Astrocyte of the spinal cord (primary cell): Measurements from ENCODE around the gene GPLD1.
"Not testable (repeated sequence)": the region's sequence is repeated elsewhere in the genome, so short reads cannot be mapped to it uniquely, and the experiment has no call there.

ENCODE experiments used
- DNase-seq: peaks from one replicate; pipeline ENCODE4 v3.0.0; 2011; ENCODE audit warnings: low read depth, low spot score
- H3K4me3 ChIP-seq: 2 replicates; pipeline ENCODE4 v1.5.1; 2011; ENCODE audit warnings: low read depth, mild to moderate bottlenecking, low read length, moderate library complexity
- CTCF ChIP-seq: IDR thresholded peaks from 2 replicates; pipeline ENCODE4 v1.5.1; 2012; ENCODE audit warnings: low read depth, mild to moderate bottlenecking, low read length, inconsistent platforms
- in situ Hi-C: cut with HindIII; loops from 2 replicates; pipeline ENCODE4 v1.10.0; 2017; ENCODE audit warnings: low sequenced_read_pairs

The GPLD1 gene

DNA sequence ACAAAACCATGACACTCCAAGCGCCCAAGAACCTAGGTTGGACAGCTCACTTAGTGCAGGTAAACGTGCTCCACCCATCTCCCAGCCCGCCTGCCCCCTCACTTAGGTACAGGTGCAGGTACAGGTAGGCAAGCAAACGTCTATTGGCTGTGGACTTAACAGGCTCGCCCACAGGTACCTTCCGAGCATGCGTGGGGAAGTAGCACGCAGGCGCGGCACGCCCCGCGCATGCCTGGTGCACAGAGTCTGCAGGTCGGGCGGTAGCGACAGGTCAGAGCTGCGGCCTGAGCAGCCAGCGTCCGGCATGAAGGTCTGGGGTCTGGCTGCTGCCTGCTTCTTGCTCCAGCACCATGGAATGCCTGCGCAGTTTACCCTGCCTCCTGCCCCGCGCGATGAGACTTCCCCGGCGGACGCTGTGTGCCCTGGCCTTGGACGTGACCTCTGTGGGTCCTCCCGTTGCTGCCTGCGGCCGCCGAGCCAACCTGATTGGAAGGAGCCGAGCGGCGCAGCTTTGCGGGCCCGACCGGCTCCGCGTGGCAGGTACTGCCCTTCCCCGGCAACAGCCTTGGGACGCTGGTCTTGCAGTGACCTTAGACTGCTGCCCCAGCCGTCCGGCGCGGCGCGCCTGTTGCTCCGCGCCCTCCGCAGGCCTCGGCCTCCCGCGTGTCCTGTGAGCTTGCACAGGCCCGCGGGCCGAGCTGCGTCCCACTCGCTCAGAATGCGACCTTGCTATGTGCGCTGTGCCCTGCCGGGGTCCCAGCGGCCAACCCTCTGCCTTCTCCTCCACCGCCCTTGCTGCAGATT, 86.5 kb downstream of the GPLD1 start, which contains the start of gene MRS2:
TSS of gene MRS2 (plus strand) at position 240 of the 804 bp plus-strand sequence. CDS start at position 351, 111 bp downstream.
- peak; percentile 78 for DNase-seq
- peak within 1 kb of the TSS; percentile 93 for H3K4me3 ChIP-seq
- in situ Hi-C loops = no loop called here
- TF ChIP-seq CTCF = no peak

DNA sequence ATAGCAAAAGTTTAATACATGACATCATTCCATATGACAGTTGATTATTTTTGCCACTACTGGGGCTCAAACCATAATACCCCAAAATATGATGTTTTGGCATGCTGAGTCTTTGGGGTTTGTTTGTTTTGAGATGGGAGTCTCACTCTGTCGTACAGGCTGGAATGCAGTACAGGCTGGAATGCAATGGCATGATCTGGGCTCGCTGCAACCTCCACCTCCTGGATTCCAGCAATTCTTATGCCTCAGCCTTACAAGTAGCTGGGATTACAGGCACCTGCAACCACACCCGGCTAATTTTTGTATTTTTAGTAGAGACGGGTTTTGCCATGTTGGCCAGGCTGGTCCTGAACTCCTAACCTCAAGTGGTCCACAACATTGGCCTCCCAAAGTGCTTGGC, 87.9 kb downstream of the GPLD1 start:
- DNase-seq = no peak
- H3K4me3 ChIP-seq = no peak overlapping the region
- TF ChIP-seq CTCF = no peak
- in situ Hi-C loops = no loop called here

DNA sequence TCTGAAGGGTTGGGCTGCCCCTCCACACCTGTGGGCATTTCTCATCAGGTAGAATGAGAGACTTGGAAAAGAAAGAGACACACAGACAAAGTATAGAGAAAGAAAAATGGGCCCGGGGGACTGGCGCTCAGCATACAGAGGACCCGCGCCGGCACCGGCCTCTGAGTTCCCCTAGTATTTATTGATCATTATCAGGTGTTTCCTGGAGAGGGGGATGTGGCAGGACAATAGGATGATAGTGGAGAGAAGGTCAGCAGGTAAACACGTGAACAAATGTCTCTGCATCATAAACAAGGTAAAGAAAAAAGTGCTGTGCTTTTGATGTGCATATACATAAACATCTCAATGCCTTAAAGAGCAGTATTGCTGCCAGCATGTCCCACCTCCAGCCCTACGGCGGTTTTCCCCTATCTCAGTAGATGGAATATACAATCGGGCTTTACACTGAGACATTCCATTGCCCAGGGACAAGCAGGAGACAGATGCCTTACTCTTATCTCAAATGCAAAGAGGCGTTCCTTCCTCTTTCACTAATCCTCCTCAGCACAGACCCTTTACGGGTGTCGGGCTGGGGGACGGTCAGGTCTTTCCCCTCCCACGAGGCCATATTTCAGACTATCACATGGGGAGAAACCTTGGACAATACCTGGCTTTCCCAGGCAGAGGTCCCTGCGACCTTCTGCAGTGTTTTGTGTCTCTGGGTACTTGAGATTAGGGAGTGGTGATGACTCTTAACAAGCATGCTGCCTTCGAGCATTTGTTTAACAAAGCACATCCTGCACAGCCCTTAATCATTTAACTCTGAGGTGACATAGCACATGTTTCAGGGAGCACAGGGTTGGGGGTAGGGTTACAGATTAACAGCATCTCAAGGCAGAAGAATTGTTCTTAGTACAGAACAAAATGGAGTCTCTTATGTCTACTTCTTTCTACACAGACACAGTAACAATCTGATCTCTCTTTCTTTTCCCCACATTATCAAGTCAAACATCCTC, 89.0 kb downstream of the GPLD1 start:
- in situ Hi-C loops, H3K4me3 ChIP-seq, DNase-seq: not testable (repeated sequence)

DNA sequence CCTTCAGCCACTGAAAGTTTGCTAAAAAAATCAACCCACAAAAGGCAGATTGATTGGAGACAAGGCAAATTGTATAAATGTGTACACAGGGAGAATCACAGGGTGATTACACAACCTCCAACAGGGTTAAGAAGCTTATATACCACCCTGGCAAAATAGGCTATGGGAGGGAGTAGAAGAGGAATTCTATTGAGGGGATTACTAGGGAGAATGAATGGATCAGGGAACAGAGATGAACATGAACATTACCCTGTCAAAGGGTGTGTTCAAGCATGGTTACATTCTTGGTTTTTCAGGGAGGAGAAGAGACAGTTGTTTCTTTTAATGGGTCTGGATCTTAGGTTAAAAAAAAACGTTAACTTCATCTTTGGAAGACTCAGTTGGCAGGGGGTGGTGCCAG, 91.7 kb downstream of the GPLD1 start:
- in situ Hi-C loops = no loop called here
- no peak for DNase-seq
- no peak overlapping the region for H3K4me3 ChIP-seq
- no peak for TF ChIP-seq CTCF

DNA sequence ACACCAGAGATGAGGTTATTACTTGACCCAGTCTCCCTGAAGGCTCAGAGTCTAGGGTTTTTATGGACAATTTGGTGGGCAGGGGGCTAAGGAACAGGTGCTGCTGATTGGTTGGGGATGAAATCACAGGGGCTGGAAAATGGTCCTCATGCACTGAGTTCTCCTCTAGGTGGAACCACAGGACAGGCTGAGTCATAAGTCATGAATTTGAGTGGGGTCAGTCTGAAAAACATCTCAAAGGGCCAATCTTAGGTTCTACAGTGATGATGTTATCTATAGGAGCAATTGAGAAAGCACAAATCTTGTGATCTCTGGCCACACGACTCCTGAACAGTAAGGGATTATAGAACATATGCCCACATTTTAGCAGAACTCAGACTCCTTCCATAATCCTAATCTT, 92.6 kb downstream of the GPLD1 start:
- in situ Hi-C loops = no loop called here
- H3K4me3 ChIP-seq = no peak overlapping the region
- no peak for TF ChIP-seq CTCF
- no peak for DNase-seq

- H3K4me3 ChIP-seq = no peak overlapping the region
- in situ Hi-C loops = no loop called here
- peak; percentile 37 for DNase-seq
- no peak for TF ChIP-seq CTCF
Measured at GRCh38 chr6:24394780-24395437, 94.5 kb downstream of the GPLD1 start.
